K562 (cell line): ENCODE results near the gene SRBD1. TPM values are rescaled to one million over a fixed set of nuclear protein-coding genes. Genes with fewer than 3 reads are reported as not detected.

Experiments used
- ATAC-seq: fragments of 200-7000 bp; cut with Tn5 transposase; 3 replicates; pipeline ENCODE4 v1.9.1; 2020; ENCODE audit warnings: moderate library complexity
- BruUV-seq: library from RNA; stranded (reverse); fragments of 400-500 nt; replicated peaks from 2 replicates; lab custom pipeline; 2021; lab: Mats Ljungman, UMichigan
- CTCF ChIA-PET: fragments of 300-600 bp; formaldehyde crosslinking; extraction: SDS; loops from one replicate; lab custom pipeline; 2021; ENCODE audit warnings: low intra/inter-chr PET ratio; lab: Yijun Ruan, JAX
- POLR2A ChIA-PET: fragments of 300-600, 350-650 bp; sonication (Branson Sonifier 250); formaldehyde crosslinking; extraction: SDS; loops from one replicate; lab custom pipeline; 2021; ENCODE audit warnings: antibody characterized with exemption, inconsistent platforms; lab: Yijun Ruan, JAX
- DNase-seq, 4 experiments: peaks; one replicate each; pipeline versions ENCODE4 v3.0.0 to v3.0.0-alpha.2; 2011 to 2018; ENCODE audit warnings: low spot score in 3 of 4, mixed read lengths in 3 of 4; ENCODE audit errors: extremely low read depth in 1 of 4
- FAIRE-seq: peaks from 2 replicates; lab custom pipeline; 2011; peaks lifted over from hg19 to GRCh38; lab: Jason Lieb, UNC
- H2AFZ ChIP-seq: 2 replicates; pipeline ENCODE4 v1.6.0; 2011; ENCODE audit warnings: low read depth, low read length, control low read depth, inconsistent platforms
- H3K27ac ChIP-seq: fragments of 200-600 bp; 3 replicates; pipeline ENCODE4 v1.8.0; 2011; ENCODE audit warnings: low read depth, mild to moderate bottlenecking, control low read depth, inconsistent platforms, low read length, moderate library complexity, mixed read lengths; ENCODE audit errors: extremely low read depth
- H3K27me3 ChIP-seq, 2 experiments: fragments of 300-600 bp in 1 of 2; 2 replicates in 1 of 2; 3 replicates in 1 of 2; pipeline versions ENCODE4 v1.6.0 to v1.8.0; 2011; ENCODE audit warnings: inconsistent platforms in 2 of 2, low read length in 2 of 2, mild to moderate bottlenecking in 1 of 2, mixed read lengths in 1 of 2, moderate library complexity in 1 of 2; ENCODE audit not compliant: control insufficient read depth in 2 of 2, insufficient read depth in 2 of 2
- H3K36me3 ChIP-seq: fragments of 300-600 bp; 3 replicates; pipeline ENCODE4 v1.8.0; 2011; ENCODE audit warnings: mild to moderate bottlenecking, low read length, inconsistent platforms; ENCODE audit not compliant: control insufficient read depth, insufficient read depth
- H3K4me1 ChIP-seq, 2 experiments: fragments of 200-600 bp in 1 of 2; replicated peaks in 1 of 2; 2 replicates in 1 of 2; 3 replicates in 1 of 2; pipeline versions ENCODE4 v1.5.1 to v1.8.0; 2011; ENCODE audit warnings: inconsistent platforms in 2 of 2, low read length in 2 of 2, mild to moderate bottlenecking in 1 of 2, mixed read lengths in 1 of 2, moderate library complexity in 1 of 2; ENCODE audit not compliant: control insufficient read depth in 2 of 2, insufficient read depth in 2 of 2
- H3K4me2 ChIP-seq: 2 replicates; pipeline ENCODE4 v1.6.1; 2011; ENCODE audit warnings: low read length, control low read depth, inconsistent platforms, mixed read lengths; ENCODE audit not compliant: insufficient read depth
- H3K4me3 ChIP-seq: fragments of 200-600 bp; sonication (generic), shearing (Covaris generic); 2 replicates; pipeline ENCODE4 v1.5.1; 2016; ENCODE audit warnings: control low read depth, inconsistent platforms
- H3K79me2 ChIP-seq: fragments of 200-600 bp; 3 replicates; pipeline ENCODE4 v1.8.0; 2011; ENCODE audit warnings: low read length, inconsistent platforms; ENCODE audit not compliant: control insufficient read depth, insufficient read depth
- H3K9ac ChIP-seq, 2 experiments: 2 replicates each; pipeline versions ENCODE4 v1.6.0 to v1.6.1; 2011; ENCODE audit warnings: low read depth in 2 of 2, low read length in 2 of 2, control low read depth in 1 of 2, inconsistent platforms in 1 of 2, mild to moderate bottlenecking in 1 of 2, mixed read lengths in 1 of 2; ENCODE audit not compliant: insufficient read depth in 1 of 2
- H3K9me1 ChIP-seq: one replicate; pipeline ENCODE4 v1.6.0; 2011; ENCODE audit warnings: inconsistent platforms, mild to moderate bottlenecking, low read length, moderate library complexity; ENCODE audit not compliant: control insufficient read depth, insufficient read depth
- H3K9me3 ChIP-seq: replicated peaks from 2 replicates; pipeline ENCODE4 v1.5.1; 2011; ENCODE audit warnings: low read depth, low read length, inconsistent platforms; ENCODE audit not compliant: control insufficient read depth, insufficient read depth
- H4K20me1 ChIP-seq: replicated peaks from 2 replicates; pipeline ENCODE4 v1.6.1; 2011; ENCODE audit warnings: low read length, inconsistent platforms, mixed read lengths; ENCODE audit not compliant: control insufficient read depth, insufficient read depth
- CHD7 ChIP-seq: fragments of 200-600 bp; sonication (generic); IDR thresholded peaks from one replicate; pipeline ENCODE4 v1.6.1; 2012; ENCODE audit warnings: mild to moderate bottlenecking, low read depth, low read length, inconsistent platforms
- CXXC5 ChIP-seq: fragments of 250-450 bp; sonication (Bioruptor Pico); IDR thresholded peaks from 2 replicates; pipeline ENCODE4 v1.8.0; 2022; ENCODE audit warnings: inconsistent platforms, mild to moderate bottlenecking, moderate library complexity
- FOXK2 ChIP-seq, 2 experiments: fragments of 450-650 bp; IDR thresholded peaks in 1 of 2; conservative IDR thresholded peaks in 1 of 2; 2 replicates each; pipeline ENCODE4 v1.6.1; 2016; ENCODE audit warnings: low read depth in 2 of 2, mild to moderate bottlenecking in 1 of 2
- IRF2 ChIP-seq: sonication (generic); formaldehyde crosslinking; IDR thresholded peaks from 2 replicates; pipeline ENCODE4 v1.8.1; 2022; ENCODE audit warnings: mild to moderate bottlenecking, missing genetic modification reagents
- PBX2 ChIP-seq, 2 experiments: IDR thresholded peaks in 1 of 2; conservative IDR thresholded peaks in 1 of 2; 2 replicates each; pipeline ENCODE4 v1.6.1; 2016; ENCODE audit warnings: low read depth in 2 of 2, mild to moderate bottlenecking in 1 of 2, missing compliant biosample characterization in 1 of 2, missing genetic modification characterization in 1 of 2, moderate library complexity in 1 of 2
- PRMT5 ChIP-seq: sonication (generic); formaldehyde crosslinking; IDR thresholded peaks from 2 replicates; pipeline ENCODE4 v1.5.0; 2020; ENCODE audit warnings: missing genetic modification reagents
- WGBS: fragments of 100-300 bp; shearing (Covaris generic); methylation state at CpG from one replicate; pipeline ENCODE4 v1.1.6; 2016; ENCODE audit warnings: low coverage, mixed read lengths; ENCODE audit not compliant: insufficient coverage; ENCODE audit errors: missing lambda C conversion rate; 5-methylcytosine and 5-hydroxymethylcytosine counted together
- in situ Hi-C: fragments of 300-500 bp; cut with MboI; formaldehyde crosslinking; loops from 4 replicates; pipeline ENCODE4 v1.15.0; 2018; ENCODE audit warnings: inconsistent platforms, mixed read lengths
- intact Hi-C: fragments of 100-400 bp; cut with micrococcal nuclease; formaldehyde crosslinking; loops from 2 replicates; pipeline ENCODE4 v1.14.2; 2022
- polyA plus RNA-seq, 8 experiments: library from polyadenylated mRNA; depleted of rRNA in 4 of 8; stranded (reverse) in 5 of 8; unstranded in 3 of 8; fragments of >200 nt; fragmentation: Nextera tagmentation in 2 of 8; fragmentation: Illumina TruSeq in 1 of 8; extraction: Ambion mirVana in 2 of 8; extraction: Trizol in 1 of 8; gene quantifications; 2 replicates each; pipeline versions ENCODE4 v1.2.1 to v1.2.3, GENCODE V29; 2011 to 2014; ENCODE audit warnings: inconsistent platforms in 1 of 8, missing spikeins in 1 of 8
- total RNA-seq, 7 experiments: library from RNA; depleted of rRNA in 6 of 7; stranded (reverse); fragments of >200 nt in 6 of 7; fragmentation: Illumina TruSeq in 2 of 7; extraction: Trizol in 2 of 7; gene quantifications; 2 replicates each; pipeline versions ENCODE4 v1.2.1 to v1.2.3, GENCODE V29; 2011 to 2021; ENCODE audit warnings: low replicate concordance in 1 of 7

The SRBD1 gene
- total and polyA plus RNA-seq, 9 of the 15 experiments (the other 6 are each of a cell fraction or from before 2014, with no cell fraction given): 6.9 to 23.2 (median 14.7) TPM

GRCh38 chr2:45567288-45567963 is 43.6 kb downstream of the SRBD1 start:
- H3K4me2 ChIP-seq: peak overlapping the region; percentile 25; the same call in 1 of the 2 replicates
- in situ Hi-C loops (no loop called here), intact Hi-C loops (no loop called here)
- no TSS peak for BruUV-seq
- 89% methylated on average over 7 of the region's 7 CpGs for WGBS
- H3K9ac ChIP-seq: no peak overlapping the region
- H3K27ac ChIP-seq: peak overlapping the region; percentile 73; the same call in 2 of the 3 replicates
- H3K4me3 ChIP-seq: no peak overlapping the region
- DNase-seq (no peak), ATAC-seq (peak; percentile 25; the same call in 1 of the 3 replicates), FAIRE-seq (no peak)
- H3K27me3 ChIP-seq: no peaks in the 10 kb centered on the region
- ChIA-PET CTCF (no interaction called here), POLR2A (interaction anchor here (0.7 to 1.7 kb wide), 3 partner anchors 10 to 72 kb away, joined by 3 read pairs; no protein-coding TSS in a partner anchor)
- peaks cover 26% of the 10 kb centered on the region for H3K36me3 ChIP-seq
- peak overlapping the region; percentile 75 for H2AFZ ChIP-seq
- H3K79me2 ChIP-seq: 0 out of 3 replicates have a peak, but pooled peaks cover 2% of the 10 kb centered on the region
- H3K9me1 ChIP-seq: no peaks in the 10 kb centered on the region
- H4K20me1 ChIP-seq: no peaks in the 10 kb centered on the region
- no peaks in the 10 kb centered on the region for H3K9me3 ChIP-seq
- H3K4me1 ChIP-seq: peaks cover 0 to 5% of the 10 kb centered on the region in 2 experiments; a peak in 2 of 5 replicates
- no peak for TF ChIP-seq FOXK2 (conservative IDR thresholded peaks at IDR 0.05 in 1 of 2, IDR thresholded peaks at IDR 0.05 in 1 of 2; ENCODE audit: low read depth in 2 of 2)
- TF ChIP-seq PBX2 (CRISPR knock-in tag; IDR thresholded peaks at IDR 0.05; ENCODE audit: low read depth): no peak
- TF ChIP-seq PBX2 (tag; conservative IDR thresholded peaks at IDR 0.05; ENCODE audit: low read depth): no peak
- TF ChIP-seq CXXC5 (CRISPR knock-in tag): no peak
- TF ChIP-seq PRMT5: no peak
- TF ChIP-seq CHD7: no peak
- TF ChIP-seq IRF2 (CRISPR knock-in tag): no peak
